Measurements from ENCODE around the gene UPB1. TPM values are rescaled to one million over a fixed set of nuclear protein-coding genes. Genes with fewer than 3 reads are reported as not detected.

The UPB1 gene
- total and polyA plus RNA-seq, 2 experiments from 2014 or later, result 0.13 TPM; not detected in 1

DNA sequence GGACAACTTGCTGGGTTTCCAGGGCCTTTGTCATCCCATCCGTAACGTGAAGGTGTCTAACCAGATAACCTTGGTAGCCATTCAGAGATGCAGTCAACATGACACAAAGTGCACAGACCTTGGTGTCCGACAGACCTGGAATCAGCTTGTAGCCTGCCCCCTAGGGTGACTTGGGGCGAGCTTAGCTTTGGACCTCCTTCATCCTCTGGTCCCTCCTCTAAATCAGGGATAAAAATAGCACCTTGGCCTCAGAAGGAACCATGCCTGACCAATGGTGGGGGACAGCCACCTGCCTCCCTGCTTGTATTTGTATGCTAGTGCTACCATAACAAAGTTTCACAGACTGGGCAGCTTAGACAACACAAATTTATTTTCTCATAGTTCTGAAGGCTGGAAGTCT, 64.3 kb downstream of the UPB1 start (continued):
- TF ChIP-seq EZH2phosphoT487 (IDR thresholded peaks at IDR 0.05; ENCODE audit: unreplicated experiment), result no peak

GRCh38 chr22:24563246-24563645, 68.1 kb downstream of the UPB1 start:
- no peak for DNase-seq (ENCODE audit: low spot score)

More at GRCh38 chr22:24563246-24563645, 68.1 kb downstream of the UPB1 start:
- Histone ChIP-seq H4K20me1 (replicated peaks; ENCODE audit: insufficient read depth) (peaks cover 73% of the 10 kb centered on the region), H3K27ac (ENCODE audit: low read depth) (no peak overlapping the region), H3K27me3 (ENCODE audit: insufficient read depth) (no peaks in the 10 kb centered on the region), H3F3A (replicated peaks; ENCODE audit: low read depth) (0 out of 2 replicates have a peak, but pooled peaks cover 2% of the 10 kb centered on the region), H3K79me2 (replicated peaks; ENCODE audit: insufficient read depth) (peaks cover 97% of the 10 kb centered on the region), H3K4me3 (no peak overlapping the region), H2AFZ (no peak overlapping the region), H3K9me2 (ENCODE audit: insufficient read depth) (no peaks in the 10 kb centered on the region), H3K36me3 (ENCODE audit: insufficient read depth) (peaks cover 36% of the 10 kb centered on the region), H3K4me2 (no peak overlapping the region), H3K4me1 (ENCODE audit: insufficient read depth) (no peaks in the 10 kb centered on the region)
- Mint-ChIP-seq H3K27me3 (ENCODE audit: insufficient read depth, low read depth, poor library complexity) (no peaks in the 10 kb centered on the region), H3K4me3 (no peak overlapping the region), H3K9me3 (no peaks in the 10 kb centered on the region), H3K4me1 (no peaks in the 10 kb centered on the region), H3K27ac (no peak overlapping the region), H3K36me3 (ENCODE audit: low read depth) (peaks cover 63% of the 10 kb centered on the region)
- TF ChIP-seq ETS1 (IDR thresholded peaks at IDR 0.05) (no peak), STAT1 (IDR thresholded peaks at IDR 0.05; ENCODE audit: unreplicated experiment) (no peak), REST (IDR thresholded peaks at IDR 0.05; ENCODE audit: unreplicated experiment) (no peak), ZNF114 (CRISPR knock-in tag; IDR thresholded peaks at IDR 0.05) (no peak), NANOG (IDR thresholded peaks at IDR 0.05; ENCODE audit: borderline replicate concordance) (no peak), JUNB (IDR thresholded peaks at IDR 0.05; ENCODE audit: unreplicated experiment) (no peak), ZNF331 (CRISPR knock-in tag; IDR thresholded peaks at IDR 0.05; ENCODE audit: low read depth) (no peak), CTCF (conservative IDR thresholded peaks at IDR 0.05; ENCODE audit: low read depth in 2 of 2) (no peak), EZH2phosphoT487 (IDR thresholded peaks at IDR 0.05; ENCODE audit: unreplicated experiment) (no peak), POLR2AphosphoS5 (IDR thresholded peaks at IDR 0.05; ENCODE audit: low read depth) (no peak), CREB1 (CRISPR knock-in tag; IDR thresholded peaks at IDR 0.05; ENCODE audit: low read depth) (no peak)
- TF ChIP-seq, protein P1, sequence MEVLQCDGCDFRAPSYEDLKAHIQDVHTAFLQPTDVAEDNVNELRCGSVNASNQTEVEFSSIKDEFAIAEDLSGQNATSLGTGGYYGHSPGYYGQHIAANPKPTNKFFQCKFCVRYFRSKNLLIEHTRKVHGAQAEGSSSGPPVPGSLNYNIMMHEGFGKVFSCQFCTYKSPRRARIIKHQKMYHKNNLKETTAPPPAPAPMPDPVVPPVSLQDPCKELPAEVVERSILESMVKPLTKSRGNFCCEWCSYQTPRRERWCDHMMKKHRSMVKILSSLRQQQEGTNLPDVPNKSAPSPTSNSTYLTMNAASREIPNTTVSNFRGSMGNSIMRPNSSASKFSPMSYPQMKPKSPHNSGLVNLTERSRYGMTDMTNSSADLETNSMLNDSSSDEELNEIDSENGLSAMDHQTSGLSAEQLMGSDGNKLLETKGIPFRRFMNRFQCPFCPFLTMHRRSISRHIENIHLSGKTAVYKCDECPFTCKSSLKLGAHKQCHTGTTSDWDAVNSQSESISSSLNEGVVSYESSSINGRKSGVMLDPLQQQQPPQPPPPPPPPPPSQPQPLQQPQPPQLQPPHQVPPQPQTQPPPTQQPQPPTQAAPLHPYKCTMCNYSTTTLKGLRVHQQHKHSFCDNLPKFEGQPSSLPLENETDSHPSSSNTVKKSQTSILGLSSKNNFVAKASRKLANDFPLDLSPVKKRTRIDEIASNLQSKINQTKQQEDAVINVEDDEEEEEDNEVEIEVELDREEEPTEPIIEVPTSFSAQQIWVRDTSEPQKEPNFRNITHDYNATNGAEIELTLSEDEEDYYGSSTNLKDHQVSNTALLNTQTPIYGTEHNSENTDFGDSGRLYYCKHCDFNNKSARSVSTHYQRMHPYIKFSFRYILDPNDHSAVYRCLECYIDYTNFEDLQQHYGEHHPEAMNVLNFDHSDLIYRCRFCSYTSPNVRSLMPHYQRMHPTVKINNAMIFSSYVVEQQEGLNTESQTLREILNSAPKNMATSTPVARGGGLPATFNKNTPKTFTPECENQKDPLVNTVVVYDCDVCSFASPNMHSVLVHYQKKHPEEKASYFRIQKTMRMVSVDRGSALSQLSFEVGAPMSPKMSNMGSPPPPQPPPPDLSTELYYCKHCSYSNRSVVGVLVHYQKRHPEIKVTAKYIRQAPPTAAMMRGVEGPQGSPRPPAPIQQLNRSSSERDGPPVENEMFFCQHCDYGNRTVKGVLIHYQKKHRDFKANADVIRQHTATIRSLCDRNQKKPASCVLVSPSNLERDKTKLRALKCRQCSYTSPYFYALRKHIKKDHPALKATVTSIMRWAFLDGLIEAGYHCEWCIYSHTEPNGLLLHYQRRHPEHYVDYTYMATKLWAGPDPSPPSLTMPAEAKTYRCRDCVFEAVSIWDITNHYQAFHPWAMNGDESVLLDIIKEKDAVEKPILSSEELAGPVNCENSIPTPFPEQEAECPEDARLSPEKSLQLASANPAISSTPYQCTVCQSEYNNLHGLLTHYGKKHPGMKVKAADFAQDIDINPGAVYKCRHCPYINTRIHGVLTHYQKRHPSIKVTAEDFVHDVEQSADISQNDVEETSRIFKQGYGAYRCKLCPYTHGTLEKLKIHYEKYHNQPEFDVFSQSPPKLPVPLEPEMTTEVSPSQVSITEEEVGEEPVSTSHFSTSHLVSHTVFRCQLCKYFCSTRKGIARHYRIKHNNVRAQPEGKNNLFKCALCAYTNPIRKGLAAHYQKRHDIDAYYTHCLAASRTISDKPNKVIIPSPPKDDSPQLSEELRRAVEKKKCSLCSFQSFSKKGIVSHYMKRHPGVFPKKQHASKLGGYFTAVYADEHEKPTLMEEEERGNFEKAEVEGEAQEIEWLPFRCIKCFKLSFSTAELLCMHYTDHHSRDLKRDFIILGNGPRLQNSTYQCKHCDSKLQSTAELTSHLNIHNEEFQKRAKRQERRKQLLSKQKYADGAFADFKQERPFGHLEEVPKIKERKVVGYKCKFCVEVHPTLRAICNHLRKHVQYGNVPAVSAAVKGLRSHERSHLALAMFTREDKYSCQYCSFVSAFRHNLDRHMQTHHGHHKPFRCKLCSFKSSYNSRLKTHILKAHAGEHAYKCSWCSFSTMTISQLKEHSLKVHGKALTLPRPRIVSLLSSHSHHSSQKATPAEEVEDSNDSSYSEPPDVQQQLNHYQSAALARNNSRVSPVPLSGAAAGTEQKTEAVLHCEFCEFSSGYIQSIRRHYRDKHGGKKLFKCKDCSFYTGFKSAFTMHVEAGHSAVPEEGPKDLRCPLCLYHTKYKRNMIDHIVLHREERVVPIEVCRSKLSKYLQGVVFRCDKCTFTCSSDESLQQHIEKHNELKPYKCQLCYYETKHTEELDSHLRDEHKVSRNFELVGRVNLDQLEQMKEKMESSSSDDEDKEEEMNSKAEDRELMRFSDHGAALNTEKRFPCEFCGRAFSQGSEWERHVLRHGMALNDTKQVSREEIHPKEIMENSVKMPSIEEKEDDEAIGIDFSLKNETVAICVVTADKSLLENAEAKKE (CRISPR knock-in tag; IDR thresholded peaks at IDR 0.05), result no peak
- no peak for ATAC-seq
